Hematopoietic multipotent progenitor cell (in vitro differentiated cells): ENCODE results near the gene DOCK7. TPM values are rescaled to one million over a fixed set of nuclear protein-coding genes. Genes with fewer than 3 reads are reported as not detected.

Source experiments
- DNase-seq, 3 donors: peaks; one replicate each; pipeline ENCODE4 v3.0.0-alpha.2; 2011 to 2015; ENCODE audit warnings: low read depth in 2 of 3, low spot score in 2 of 3
- small RNA-seq: library from RNA; depleted of rRNA; stranded (forward); fragments of <200 nt; gene quantifications from one replicate; pipeline ENCODE3, GENCODE V24; 2012
- total RNA-seq: library from RNA; depleted of rRNA; stranded (reverse); fragments of >200 nt; gene quantifications from one replicate; pipeline ENCODE4 v1.2.3, GENCODE V29; 2012

The DOCK7 gene
- total RNA-seq, 1 donor = 15.3 TPM

DNA sequence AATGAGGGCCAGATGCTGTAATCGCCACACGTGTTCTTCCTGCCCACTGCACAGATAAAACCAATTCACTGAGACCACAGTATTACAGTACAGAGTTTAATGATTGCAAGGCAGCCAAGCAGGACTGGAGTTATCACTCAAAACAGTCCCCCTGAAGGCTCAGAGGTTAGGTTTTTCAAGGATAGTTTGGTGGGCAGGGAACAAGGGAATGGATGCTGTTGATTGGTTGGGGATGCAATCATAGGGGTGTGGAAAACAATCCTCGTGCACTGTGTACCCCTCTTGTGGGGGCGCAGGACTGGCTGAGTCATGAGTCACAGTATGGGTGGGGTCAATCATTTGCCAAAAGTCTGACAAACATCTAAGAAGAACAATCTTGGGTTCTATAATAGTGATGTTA lies 263.8 kb downstream of the DOCK7 start:
- no peak for DNase-seq

DNA sequence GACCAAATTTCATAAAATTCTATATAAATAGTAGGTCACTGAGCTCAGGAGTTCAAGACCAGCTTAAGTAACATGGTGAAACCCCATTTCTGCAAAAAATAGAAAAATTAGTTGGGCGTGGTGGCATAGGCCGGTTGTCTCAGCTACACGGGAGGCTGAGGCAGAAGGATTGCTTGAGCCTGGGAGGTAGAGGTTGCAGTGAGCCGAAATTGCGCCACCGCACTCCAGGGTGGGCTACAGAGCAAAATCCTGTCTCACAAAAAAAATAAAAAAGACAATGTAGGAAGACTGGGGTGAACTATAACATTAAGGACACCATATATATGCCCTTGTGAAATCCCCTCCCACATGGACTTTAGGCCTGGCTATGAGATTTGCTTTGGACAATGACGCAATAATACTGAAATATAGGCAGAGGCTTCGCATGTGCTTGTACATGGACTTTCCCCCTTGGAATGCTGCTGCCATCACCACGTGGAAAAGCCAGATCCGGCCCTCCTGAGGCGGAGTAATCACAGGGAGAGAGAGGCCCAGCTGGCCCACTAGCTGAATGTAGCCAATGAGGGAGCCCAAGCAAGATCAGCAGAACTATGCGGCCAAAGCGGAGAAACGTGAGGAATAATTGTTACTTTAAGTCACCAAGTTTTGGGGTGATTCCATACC lies 264.5 kb downstream of the DOCK7 start:
- DNase-seq = no peak

DNA sequence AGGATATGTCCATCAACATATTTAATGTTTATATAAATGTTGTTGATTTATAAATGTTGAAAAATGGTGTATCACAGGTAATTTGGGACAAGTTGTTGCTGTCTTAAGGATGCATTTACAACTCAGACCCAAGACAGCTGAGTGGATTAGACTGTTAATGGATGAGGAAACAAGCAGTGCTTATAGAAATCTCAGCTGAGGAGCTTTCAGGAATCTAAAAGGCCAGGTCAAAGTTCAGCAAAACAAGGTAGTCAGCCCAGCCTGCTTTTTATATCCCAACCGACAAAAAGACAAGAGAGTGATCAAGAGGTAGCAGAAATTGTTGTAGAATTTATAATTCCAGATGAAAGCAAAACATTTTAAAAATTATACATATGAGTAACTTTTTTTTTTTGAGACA lies 268.0 kb downstream of the DOCK7 start:
- no peak for DNase-seq

DNA sequence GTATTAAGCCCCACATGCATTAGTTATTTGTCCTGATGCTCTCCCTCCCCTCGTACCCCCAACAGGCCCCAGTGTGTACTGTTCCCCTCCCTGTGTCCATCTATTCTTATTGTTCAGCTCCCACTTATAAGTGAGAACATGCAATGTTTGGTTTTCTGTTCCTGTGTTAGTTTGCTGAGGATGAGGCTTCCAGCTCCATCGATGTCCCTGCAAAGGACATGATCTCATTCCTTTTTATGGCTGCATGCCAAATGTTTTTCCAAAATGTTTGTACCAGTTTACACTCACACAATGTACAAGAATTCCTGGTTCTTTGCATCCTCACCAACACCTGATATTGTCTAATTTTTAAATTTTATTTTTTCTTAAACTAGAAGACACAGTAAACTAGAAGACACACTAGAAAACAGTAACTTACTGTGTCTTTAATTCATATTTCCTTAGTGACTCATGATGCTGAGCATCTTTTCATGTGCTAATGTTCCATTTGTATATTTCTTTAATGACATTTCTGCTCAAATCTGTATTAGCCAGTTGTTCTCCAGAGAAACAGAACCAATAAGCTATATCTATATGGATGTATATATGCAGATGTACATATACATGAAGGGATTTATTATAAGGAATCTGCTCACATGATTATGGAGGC lies 270.7 kb downstream of the DOCK7 start:
- no peak for DNase-seq

DNA sequence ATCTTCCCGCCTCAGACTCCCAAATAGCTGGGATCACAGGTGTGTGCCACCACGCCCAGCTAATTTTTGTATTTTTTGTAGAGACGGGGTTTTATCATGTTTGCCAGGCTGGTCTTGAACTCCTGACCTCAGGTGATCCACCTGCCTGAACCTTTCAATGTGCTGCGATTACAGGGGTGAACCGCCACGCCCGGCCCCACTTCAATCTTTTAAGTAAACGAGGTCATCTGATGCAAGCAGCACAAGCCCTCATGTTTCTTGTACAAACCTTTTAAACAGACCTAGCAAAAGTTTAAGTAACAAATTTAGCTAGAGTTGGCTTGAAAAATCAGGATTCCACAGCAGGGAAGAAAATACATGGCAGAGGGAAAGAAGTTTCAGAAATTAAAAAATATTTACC lies 272.5 kb downstream of the DOCK7 start:
- DNase-seq = no peak

DNA sequence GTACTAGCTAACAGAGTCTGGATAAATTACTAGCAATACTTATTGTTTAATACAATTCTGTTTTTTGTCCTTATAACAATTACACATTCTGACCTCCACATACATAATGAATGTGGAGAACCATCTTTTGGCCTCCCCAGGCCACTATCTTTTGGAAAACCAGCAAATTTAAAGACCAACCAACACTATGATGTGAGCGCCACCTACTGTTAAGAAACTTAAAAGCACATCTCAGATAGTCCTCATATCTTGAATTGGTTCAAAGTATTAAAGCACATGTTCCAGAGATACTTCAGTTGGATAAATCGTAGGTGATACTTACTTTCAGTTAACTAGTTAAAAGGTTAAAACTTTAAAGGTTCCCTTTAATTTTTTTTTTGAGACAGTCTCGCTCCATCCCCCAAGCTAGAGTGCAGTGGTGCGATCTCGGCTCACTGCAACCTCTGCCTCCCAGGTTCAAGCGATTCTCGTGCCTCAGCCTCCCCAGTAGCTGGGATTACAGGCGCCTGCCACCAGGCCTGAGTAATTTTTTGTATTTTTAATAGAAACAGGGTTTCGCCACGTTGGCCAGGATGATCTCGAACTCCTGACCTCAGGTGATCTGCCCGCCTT lies 280.7 kb downstream of the DOCK7 start:
- DNase-seq = peak; percentile 24 to 75 (median 36)

DNA sequence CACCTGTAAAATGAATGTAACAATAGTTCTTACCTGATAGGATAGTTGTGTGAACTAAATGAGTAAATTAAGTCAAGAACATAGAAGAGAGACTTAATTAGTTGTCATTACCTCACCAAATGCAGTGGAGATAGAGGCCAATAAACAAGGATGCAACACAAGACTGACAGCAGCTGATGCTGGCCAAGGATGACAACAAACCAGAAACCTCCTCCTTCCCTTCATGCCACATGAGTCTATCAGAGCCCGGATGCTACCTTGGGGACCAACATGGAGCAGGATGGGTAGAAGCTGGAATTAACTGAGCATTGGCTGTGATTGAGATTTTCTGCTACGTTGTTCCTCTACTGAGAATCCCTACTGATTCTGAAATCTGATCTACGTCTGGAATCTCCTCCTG lies 281.6 kb downstream of the DOCK7 start:
- DNase-seq = no peak

DNA sequence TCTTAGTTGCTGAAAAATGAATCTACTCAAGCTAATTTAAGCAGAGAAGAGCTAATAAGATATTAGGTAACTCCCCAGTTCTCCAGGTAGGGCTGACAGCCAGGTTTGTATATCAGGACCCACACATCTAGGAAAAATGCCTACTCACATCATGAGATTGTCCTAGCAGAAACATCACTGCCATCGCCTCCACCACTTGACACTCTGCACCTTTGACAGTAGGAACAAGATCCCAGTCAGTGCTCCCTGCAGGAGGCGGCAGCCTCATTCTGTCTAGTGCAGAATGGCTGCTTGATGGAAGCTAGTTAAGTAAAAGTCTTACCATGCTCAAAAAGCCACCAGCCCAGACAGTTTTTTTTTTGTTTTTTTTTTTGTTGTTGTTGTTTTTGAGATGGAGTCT lies 282.9 kb downstream of the DOCK7 start:
- no peak for DNase-seq

Small RNAs within 50 kb of the gene (small RNA-seq; reads per million reads assigned to genes)
- not detected for gene AL451044.1

Other genes starting within 250 kb of the DOCK7 start
- gene ANGPTL3, start 90.9 kb downstream of the DOCK7 start, total RNA-seq = not detected
- 7.5 TPM for gene ATG4C, start 95.7 kb upstream of the DOCK7 start, total RNA-seq